ENCODE data around the gene MFF. TPM values are rescaled to one million over a fixed set of nuclear protein-coding genes. Genes with fewer than 3 reads are reported as not detected.

Gene MFF
- total RNA-seq, 4 donors from 2014 or later = 15.1 to 99.1 (median 88.3) TPM

DNA sequence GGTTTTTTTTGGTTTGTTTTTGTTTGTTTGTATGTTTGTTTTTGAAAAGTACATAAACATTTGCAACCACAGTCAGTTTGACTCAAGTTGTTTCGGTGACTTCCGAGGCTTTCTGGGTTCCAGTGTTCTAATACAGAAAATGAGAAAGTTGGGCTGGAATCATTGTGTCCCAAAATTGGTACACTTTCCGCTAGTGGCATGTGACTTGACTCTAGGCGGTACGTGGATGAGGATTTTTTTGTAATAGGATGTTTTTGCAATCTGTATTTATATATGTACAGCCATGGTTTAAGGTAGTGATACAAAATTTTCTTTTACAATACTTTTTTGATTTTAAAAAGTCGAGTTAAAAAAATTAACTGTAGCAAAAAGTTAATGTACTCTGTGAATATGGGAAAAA lies 1.7 kb downstream of the MFF start:
- no peaks in the 10 kb centered on the region for H3K9me3 ChIP-seq
- no peaks in the 10 kb centered on the region for H3K27me3 ChIP-seq
- intact Hi-C loops (cut with DNase I; ENCODE audit: low total_unique reads) = no loop called here
- TF ChIP-seq CTCF (IDR thresholded peaks at IDR 0.05) = no peak
- TF ChIP-seq POLR2A (IDR thresholded peaks at IDR 0.05) = no peak
- no peak overlapping the region for H3K27ac ChIP-seq
- no peaks in the 10 kb centered on the region for H3K36me3 ChIP-seq
- DNase-seq = no peak
- no peaks in the 10 kb centered on the region for H3K4me1 ChIP-seq
- no peak overlapping the region for H3K4me3 ChIP-seq

- H3K4me1 ChIP-seq = no peaks in the 10 kb centered on the region
- H3K27ac ChIP-seq = no peak overlapping the region
- no peaks in the 10 kb centered on the region for H3K27me3 ChIP-seq
- DNase-seq = no peak
- TF ChIP-seq POLR2A (IDR thresholded peaks at IDR 0.05) (no peak), CTCF (IDR thresholded peaks at IDR 0.05) (no peak)
- intact Hi-C loops (cut with DNase I; ENCODE audit: low total_unique reads) = no loop called here
- H3K36me3 ChIP-seq = no peaks in the 10 kb centered on the region
- no peaks in the 10 kb centered on the region for H3K9me3 ChIP-seq
- no peak overlapping the region for H3K4me3 ChIP-seq
Observed at GRCh38 chr2:227335713-227336112, 10.7 kb downstream of the MFF start.

GRCh38 chr2:227337442-227337841 lies 12.4 kb downstream of the MFF start:
- intact Hi-C loops (cut with DNase I; ENCODE audit: low total_unique reads) = no loop called here
- no peaks in the 10 kb centered on the region for H3K4me1 ChIP-seq
- TF ChIP-seq CTCF (IDR thresholded peaks at IDR 0.05) (no peak), POLR2A (IDR thresholded peaks at IDR 0.05) (no peak)
- H3K36me3 ChIP-seq = no peaks in the 10 kb centered on the region
- H3K27ac ChIP-seq = no peak overlapping the region
- H3K9me3 ChIP-seq = no peaks in the 10 kb centered on the region
- H3K4me3 ChIP-seq = no peak overlapping the region
- DNase-seq = no peak
- no peaks in the 10 kb centered on the region for H3K27me3 ChIP-seq

DNA sequence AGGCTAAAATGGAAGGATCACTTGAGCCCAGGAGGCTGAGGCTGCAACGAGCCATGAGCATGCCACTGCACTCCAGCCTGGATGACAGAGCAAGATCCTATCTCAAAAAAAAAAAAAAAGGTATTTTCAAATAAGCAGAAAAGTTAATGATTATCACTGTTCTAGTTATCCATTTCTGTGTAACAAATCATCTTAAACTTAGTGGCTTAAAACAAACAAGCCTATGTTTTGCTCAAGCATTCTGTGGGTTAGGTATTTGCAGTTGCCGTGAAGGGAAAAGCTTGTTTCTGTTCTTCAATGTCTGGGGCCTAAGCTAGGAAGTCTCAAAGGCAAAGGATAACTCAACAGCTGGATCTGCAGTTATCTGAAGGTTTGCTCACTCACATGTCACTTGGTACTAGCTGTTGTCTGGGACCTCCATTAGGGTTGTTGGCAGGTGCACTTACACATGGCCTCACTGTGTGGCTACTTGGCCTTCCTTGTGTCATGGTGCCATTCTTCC lies 14.1 kb downstream of the MFF start:
- H3K4me1 ChIP-seq = no peaks in the 10 kb centered on the region
- TF ChIP-seq CTCF (IDR thresholded peaks at IDR 0.05) (no peak), POLR2A (IDR thresholded peaks at IDR 0.05) (no peak)
- intact Hi-C loops (cut with DNase I; ENCODE audit: low total_unique reads) = no loop called here
- H3K27ac ChIP-seq = no peak overlapping the region
- H3K27me3 ChIP-seq = no peaks in the 10 kb centered on the region
- no peaks in the 10 kb centered on the region for H3K9me3 ChIP-seq
- DNase-seq = no peak
- no peaks in the 10 kb centered on the region for H3K36me3 ChIP-seq
- H3K4me3 ChIP-seq = no peak overlapping the region

DNA sequence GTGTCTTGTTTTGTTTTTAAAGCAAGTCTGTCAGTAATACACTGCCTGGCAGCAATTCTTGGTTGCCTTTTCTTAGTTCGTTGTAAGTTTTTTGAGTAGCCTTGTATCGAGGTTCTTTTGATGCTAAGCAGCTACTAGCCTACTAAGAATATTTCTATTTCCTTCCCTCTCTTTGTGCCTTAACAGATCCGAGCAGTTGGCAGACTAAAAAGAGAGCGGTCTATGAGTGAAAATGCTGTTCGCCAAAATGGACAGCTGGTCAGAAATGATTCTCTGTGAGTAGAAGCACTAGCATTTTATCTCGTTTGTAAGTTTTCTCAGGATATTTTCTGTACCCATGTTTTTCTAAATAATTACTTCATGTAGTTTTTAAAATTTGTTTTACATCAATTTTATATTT lies 15.1 kb downstream of the MFF start:
- DNase-seq = no peak
- intact Hi-C loops (cut with DNase I; ENCODE audit: low total_unique reads) = no loop called here
- no peak for TF ChIP-seq CTCF (IDR thresholded peaks at IDR 0.05)
- no peak for TF ChIP-seq POLR2A (IDR thresholded peaks at IDR 0.05)
- Histone ChIP-seq H3K4me3 (no peak overlapping the region), H3K4me1 (no peaks in the 10 kb centered on the region), H3K36me3 (no peaks in the 10 kb centered on the region), H3K27ac (no peak overlapping the region), H3K27me3 (no peaks in the 10 kb centered on the region), H3K9me3 (no peaks in the 10 kb centered on the region)
